ENCODE results near the gene ATP8B4.

The ATP8B4 gene

DNA sequence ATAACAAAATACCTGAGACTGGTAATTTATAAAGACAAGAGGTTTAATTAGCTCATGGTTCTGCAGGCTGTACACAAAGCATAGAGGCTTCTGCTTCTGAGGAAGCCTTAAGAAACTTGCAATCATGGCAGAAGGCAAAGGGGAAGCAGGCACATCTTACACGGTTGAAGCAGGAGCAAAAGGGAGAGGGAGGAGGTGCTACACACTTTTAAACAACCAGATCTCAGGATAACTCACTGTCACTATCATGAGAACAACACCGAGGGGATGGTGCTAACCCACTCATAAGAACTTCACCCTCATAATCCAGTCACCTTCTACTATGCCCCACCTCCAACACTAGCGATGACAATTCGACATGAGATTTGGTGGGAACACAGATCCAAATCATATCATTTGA lies 54.4 kb downstream of the ATP8B4 start:
- no peak for DNase-seq (ENCODE audit: low read depth, low spot score)

DNA sequence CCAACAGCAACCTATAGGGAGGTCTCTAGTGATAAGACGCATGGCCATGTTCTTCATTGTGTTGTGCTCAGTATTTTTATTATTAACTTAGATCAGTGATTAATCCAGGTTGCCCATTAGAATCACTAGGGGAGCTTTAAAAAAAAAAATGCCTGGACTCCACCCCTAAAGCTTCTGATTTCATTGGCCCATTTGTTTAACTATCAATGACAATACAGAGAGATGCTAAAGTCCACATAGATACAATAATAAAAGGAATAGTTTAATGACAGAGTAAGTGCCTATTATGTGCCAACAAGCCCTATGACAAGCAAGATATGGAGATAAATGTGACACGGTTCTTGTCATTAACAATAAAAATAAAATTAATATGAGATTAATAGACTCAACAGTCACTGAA lies 55.8 kb downstream of the ATP8B4 start:
- no peak for DNase-seq (ENCODE audit: low read depth, low spot score)

DNA sequence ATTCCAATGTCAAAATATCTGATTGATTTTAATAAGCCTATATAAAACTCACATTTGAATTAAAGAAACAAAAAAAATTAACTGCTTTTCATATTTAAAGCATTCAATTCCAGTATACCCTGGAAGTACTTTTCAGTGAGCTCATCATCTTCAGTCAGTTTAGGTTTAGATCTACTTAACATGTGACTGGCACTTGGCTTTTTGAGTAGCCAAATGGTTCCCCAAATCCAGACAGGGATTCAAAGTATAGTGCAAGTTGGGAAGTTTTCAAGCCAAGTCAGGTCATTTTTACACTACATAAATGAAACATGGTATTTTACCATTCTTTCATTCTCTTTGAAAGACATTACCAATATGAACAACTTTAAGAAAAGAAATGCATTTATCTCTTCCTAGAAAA lies 57.5 kb downstream of the ATP8B4 start:
- DNase-seq (ENCODE audit: low read depth, low spot score), result no peak

DNA sequence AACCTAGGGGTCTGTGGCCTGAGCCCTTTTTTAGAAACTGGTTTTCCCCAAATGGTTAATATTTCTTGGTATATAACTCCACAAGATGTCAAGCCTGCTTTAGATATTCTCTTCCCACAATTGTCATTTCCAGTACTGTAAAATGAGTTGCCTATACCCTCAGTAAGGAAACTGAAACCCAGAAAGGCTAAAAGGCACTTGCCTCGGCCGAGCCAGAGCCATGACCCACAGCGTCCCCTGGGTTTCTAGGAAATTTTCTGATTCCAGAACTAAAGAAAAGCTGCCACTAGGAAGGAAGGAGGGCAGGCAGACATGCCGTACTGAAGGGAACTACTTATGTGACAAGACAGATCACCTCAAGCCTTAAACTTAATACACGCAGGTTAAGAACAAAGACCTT lies 59.1 kb downstream of the ATP8B4 start:
- DNase-seq (ENCODE audit: low read depth, low spot score), result no peak

DNA sequence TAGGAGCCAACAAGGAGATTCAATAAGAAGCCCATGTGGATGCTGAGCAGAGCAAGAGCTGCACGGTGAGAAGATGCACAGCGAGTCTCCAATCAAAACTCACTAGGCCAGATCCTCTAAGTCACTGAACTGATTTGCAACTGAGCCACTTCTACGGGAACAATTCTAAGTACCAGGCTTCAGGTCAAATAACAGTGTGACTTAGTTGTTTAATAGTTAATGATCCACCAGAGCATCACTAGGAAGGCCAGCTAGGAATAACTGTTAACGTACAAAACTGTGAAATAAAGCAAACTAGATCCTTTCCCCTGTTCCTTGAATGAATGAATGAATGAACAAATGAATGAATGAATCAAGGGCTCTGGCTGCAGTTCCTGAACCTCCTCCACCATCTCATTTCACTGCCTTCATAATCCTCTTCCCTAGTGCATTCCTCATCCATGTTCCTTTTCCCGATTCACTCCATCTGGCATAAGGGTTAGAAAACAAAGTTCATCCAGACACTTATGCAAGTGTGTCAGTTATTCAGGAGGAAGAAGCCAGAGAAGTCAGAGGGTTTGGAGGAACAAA lies 59.7 kb downstream of the ATP8B4 start:
- no peak for DNase-seq (ENCODE audit: low read depth, low spot score)

DNA sequence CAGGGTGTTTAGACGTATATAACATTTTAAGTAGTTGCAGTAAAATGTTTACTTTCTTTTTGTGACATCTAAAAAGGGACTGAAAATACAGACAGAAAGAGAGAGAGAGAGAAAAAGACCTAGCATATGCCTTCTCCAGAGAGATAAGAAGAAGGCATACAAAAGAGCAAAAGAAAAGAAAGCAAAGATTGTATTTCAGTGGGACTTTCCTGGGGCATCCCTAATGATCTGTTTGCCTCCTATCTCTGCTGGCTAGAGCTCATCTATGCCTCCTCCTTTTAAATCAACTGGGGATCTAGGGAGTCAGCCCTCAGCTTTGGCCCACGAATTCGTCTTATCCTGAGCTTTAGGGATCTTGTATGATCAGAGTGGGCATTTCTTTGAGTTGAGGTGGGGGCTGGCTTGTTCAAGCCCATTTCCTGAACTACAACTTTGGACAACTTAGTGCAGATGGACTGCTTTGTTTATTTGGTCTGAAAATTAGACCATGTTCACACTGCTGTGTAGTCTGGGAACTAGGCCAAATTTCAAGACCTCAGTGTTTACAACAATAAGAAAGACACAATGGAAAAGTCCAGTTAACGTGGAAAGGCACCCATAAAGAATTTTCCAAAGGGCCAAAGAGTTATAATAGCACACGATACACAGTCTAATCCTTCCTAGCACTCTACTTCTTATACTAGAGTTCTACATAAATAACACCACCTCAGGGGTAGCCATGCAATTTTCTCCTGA lies 61.0 kb downstream of the ATP8B4 start:
- no peak for DNase-seq (ENCODE audit: low read depth, low spot score)

DNA sequence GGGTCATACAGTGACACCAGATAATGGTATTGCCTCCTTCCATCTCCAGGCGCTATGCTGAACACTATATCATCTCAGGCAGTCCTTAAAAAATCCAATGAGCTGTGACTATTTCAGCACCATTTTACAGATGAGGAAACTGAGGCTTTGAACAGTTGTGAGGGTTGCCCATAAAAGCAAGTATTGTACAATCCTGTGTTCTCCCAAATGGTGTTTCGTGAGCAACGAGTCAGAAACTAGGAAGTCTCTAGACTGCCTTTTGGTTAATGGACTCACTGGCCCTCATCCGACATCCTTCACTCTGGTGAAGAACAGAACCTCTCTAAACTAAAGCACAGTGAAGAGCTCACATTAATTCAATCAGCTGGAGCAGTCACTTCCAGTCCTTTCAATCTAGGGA lies 61.8 kb downstream of the ATP8B4 start:
- DNase-seq (ENCODE audit: low read depth, low spot score), result no peak

DNA sequence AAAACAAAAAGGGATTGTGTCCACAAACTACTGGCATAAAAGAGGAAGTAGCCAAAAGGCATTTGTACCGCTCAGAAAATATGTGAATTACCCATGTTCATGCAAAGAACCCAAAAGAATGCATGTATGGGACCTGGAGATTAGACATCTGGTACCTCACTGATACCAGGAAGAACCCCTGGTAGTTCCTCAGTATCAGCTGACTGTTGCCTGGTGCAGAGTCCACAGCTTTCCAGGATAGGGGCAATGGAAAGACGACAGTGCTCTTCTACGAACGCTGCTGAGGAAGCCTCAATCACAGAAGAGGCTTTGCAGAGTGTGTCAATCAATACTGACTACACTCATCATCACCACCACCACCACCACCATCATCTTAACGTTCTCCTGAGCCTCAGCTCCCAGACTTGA lies 63.3 kb downstream of the ATP8B4 start:
- no peak for DNase-seq (ENCODE audit: low read depth, low spot score)

DNA sequence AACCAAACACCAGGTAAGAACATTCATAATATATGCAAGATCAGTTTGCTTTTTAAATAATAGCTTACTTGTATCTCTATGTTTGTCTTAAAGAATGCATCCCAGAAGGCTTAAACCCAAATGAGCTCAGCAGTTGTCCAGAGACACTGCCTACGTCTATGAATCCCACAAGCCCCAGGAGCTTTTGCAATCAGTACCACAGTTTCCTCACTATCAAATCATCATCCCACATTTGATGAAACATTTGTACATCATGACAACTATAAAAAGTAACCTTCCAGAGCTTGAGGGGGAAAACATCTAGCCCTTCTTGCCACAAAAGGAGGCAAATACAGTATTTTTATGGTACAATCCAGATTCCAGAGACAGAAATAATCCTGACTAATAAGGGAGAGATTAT lies 63.7 kb downstream of the ATP8B4 start:
- no peak for DNase-seq (ENCODE audit: low read depth, low spot score)

DNA sequence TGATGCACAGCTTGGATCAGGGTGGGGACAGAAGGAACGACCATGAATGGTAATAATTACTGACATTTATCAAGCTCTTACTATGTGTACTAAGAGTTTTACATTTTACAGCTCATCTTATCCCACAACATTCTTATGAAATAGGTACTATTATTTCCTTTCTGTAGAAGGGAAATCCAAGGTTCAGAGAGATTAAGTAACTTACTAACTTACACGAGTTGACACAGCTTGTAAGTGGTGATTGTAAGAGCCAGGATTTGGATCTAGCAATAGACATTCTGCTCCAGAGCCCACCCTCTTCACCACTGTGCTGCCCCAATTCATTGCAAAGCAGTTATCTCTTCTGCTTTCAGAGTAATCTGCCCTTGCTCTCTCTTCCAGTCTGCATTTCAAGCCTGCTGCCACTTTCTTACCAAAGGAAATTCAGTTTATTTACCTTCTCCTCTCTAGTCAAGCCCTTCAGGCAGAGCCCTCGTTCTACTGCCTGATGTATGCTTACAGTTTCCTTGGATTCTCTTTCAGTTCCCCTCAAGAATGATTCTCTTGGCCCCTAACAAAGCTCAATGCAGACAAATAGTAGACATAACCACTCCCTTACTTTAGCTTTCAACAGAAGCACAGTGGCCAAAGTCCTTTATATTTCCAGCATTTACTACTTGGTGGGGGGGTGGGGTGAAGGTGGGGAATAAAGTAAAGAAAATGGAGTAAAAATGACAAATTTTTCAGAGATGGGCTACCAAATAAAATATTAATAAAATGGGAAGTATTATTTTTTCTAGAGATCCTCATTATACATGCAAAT lies 65.8 kb downstream of the ATP8B4 start:
- DNase-seq (ENCODE audit: low read depth, low spot score), result no peak

DNA sequence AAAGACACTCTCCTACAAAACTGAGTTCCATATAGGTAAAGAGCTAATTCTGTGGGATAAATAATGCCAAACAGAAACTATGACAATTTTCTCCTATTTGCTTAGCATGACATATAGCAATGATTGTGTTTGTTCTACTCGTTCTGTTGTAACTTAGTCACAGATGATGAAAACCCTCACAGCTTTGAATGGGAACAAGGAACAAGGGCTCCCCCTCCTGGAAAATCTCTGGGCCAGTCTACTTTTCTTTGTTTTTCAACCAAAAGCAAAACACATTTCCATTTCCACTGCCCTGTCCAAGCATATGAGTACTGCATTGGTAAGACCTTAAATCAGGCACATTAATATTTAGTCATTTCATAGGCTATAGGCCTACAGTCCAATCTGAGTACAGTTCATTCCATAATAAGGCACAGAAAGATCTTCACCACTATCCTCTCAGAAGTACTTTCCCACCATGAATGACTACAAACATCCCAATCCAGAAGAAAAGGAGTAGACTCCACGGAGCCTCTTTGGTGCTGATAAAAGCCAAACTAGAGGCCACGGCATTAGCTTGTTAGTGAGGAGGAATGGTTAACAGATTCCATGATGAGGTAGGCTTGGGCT lies 67.1 kb downstream of the ATP8B4 start:
- no peak for DNase-seq (ENCODE audit: low read depth, low spot score)

DNA sequence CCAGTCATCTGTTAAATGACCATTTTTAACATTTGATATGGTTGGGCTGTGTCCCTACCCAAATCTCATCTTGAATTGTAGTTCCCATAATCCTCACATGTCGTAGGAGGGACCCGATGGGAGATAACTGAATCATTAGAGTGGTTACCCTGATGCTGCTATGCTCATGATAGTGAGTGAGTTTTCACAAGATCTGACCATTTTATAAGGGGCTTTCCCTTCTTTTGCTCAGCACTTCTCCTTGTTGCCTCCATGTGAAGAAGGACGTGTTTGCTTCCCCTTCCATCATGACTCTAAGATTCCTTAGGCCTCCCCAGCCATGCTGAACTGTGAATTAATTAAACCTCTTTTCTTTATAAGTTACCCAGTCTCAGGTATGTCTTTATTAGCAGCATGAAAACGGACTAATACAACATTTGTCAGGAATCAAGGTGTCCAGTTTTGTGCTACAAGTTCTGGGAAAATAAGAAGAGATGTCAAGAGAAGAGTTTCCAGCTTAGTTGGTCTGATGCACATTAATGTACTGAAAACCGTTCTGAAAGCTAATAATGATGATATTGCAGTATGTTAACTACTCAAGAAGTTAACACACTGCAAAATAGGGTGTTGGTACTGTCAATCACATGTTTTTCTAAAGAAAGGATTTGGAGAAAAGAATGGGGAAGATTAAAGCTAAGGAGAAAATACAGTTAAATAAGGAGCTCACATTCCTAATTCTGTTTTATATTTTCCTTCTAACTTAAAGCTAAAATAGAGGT lies 67.9 kb downstream of the ATP8B4 start:
- DNase-seq (ENCODE audit: low read depth, low spot score), result no peak

DNA sequence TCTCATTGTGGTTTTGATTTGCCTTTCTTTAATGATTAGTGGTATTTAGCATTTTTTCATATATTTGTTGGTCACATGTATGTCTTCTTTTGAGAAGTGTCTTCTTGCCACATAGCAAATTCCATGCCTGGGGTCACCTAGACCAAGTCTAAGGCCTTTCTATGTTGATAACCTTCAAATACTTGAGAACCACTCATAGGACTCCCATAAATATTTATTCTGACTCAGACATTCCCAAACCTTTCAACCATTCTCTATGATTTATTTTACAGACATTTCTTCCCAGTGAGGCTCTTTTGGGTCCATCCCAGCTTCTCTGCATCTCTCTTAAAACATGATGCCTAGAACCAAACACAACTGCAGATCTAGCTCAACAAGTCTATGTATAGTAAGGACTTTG lies 69.2 kb downstream of the ATP8B4 start:
- no peak for DNase-seq (ENCODE audit: low read depth, low spot score)

DNA sequence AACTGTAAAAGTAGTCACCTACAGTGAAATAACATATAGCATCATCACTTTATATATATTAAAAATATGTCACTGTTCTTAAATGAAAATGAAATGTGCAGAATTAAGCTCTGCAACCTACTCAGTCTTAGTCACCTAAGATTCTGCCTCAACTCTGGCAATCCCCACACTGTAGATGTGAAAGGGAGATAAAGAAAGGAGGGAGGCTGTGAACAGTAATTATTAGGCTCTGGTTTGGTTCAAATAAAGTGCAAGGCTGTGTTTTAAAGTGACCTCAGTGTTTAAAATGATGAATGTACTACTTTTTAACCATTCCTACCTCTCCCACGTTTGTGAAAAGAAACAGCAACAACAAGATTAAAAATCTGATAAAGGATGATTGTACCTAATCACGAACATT lies 72.2 kb downstream of the ATP8B4 start:
- no peak for DNase-seq (ENCODE audit: low read depth, low spot score)

DNA sequence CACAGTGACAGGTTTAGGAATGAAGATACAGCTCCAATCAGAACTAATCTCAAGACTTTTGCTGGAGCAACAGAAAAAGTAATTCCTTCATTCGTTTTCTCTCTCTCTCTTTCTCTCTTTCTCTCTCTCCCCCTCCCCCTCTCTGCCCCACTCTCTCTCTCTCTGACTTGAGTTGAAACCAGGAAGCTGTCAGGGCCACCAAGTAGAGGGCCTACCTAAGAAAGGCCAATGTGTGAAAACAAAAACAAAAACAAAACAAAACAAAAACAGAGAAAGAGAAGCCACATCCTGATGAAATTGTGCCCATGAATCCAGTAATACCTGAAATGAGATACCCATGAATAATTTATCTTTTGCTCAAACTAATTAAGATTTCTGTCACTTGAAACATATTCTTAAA lies 72.9 kb downstream of the ATP8B4 start:
- no peak for DNase-seq (ENCODE audit: low read depth, low spot score)

DNA sequence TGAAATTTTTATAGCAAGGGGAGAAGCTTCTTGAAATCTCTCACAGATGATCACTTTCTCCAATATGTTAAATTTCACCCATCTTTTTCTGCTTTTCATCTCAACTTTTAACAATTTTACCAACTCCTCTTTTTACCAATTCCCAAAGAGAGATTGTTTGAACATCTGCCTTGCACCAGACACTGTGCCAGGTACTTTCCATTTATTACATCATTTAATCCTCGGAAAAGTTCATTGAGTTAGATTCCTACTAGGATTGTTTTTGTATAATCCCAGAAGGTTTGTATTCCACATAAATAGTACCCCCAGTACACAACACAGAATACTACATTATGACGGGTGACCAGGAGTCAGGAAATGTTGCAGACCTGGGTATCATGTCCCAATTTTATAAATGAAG lies 74.1 kb downstream of the ATP8B4 start:
- DNase-seq (ENCODE audit: low read depth, low spot score), result no peak

DNA sequence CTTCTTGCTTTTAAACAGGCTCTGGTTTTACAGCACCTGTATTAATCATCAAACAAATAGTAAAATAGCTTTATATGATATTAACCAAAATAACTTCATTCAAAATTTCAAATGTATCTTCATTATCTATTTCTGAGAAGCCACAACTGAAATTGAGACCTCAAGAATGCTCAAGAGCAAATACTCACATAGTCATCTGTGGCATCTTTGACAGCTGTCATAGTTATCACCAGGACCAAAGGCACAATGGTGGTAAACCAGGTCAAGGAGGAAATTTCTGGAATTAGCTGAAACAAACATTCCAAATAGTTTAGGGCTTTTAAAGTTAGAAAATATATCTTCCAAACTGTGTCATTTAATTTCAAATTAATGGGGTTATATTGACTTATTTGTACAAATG lies 74.6 kb downstream of the ATP8B4 start:
- DNase-seq (ENCODE audit: low read depth, low spot score), result no peak

DNA sequence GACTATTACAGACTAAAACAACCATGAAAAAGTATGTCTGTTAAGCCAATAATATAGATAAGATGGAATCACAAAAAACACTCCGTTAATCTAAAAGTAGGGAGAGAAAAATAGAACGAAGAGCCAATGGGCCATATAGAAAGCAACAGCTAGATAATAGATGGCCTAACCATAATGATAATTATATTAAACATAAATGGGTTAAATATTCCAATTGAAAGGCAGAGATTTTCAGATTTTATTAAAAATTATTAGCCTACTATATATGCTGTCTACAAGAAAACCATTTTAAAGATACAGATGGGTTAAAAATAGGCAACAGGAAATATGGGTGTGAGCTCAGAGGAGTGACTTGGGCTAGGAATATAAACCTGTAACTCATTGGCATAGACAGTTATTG lies 76.3 kb downstream of the ATP8B4 start:
- no peak for DNase-seq (ENCODE audit: low read depth, low spot score)

DNA sequence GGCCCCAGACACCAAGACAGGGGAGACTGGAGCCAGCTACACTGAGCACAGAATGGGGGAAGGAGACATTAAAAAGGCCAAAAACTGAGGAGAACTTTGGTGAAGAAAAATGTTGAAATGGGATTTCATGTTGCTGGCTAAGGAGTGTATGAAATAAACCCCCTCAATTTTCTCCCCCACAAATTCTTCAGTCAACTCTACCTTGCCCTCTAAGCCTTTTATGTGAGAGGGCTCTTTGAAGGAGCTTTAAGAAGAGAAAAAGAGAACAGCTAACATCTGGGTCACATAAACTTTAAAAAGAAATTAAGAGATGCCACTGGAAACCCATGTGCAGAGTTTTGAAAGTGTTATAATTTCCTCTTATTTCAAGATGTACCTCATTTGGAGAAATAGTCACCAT lies 88.6 kb downstream of the ATP8B4 start:
- no peak for DNase-seq (ENCODE audit: low read depth, low spot score)

DNA sequence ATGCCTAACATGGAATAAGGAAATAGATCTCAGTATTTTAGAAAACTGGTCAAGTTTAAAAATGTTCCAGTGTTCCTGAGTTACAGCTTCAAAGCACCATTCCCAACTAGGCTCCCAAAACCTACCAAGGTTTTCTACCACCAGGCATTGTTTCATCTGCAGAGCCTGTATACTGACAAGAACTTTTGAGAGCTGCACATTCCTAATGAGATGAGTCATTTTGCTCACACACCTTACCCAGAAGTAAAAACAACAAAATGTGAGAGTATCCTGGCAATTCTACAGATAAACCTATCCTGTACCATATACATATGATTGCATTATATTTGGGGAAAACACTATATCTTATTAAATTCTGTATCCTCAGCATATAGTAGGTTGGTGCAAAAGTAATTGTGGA lies 90.7 kb downstream of the ATP8B4 start:
- no peak for DNase-seq (ENCODE audit: low read depth, low spot score)

DNA sequence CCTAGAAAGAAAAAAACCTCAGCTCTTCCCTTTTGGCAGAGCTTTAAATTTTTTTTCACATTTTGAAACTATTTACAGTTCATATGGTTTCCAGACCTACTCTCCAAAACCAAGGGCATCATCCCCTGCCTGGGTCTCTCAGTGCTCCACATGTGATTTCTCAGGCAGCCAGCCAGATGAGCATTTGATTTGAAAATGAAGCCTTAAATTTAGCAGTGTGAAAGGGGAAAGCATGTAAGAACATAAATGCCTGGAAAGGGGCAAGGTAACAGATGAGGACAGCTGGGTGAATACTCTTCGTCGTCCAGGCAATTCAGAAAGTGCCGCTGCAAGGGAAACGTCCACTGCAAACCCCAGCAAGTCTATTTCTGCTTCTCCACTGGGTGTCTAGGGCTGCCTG lies 94.8 kb downstream of the ATP8B4 start:
- no peak for DNase-seq (ENCODE audit: low read depth, low spot score)

DNA sequence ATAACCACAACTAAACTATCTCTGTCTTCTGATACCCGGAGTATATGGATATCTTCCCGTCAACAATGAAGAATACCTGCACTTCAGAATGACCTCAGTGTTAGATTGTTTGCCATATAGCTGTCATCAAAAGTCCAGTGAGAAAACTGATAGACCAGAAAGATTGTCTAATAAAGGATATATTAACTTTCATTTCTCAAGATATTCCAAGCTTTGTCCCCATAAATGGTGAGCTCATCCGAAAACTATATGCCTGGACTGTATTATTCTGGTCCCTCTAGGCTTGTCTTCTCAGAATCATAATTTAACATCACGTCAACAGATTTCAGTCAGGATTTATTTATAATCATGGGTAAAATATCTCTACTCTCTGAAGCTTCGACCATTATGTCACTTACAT lies 100.5 kb downstream of the ATP8B4 start:
- no peak for DNase-seq (ENCODE audit: low read depth, low spot score)

Data from brain pericyte (primary cell).